Gastrocnemius medialis (tissue), 4 donors: ENCODE measurements around the gene WWOX.

ENCODE experiments used
- POLR2A ChIP-seq, 2 donors: fragments of 450-650 bp; IDR thresholded peaks; one replicate each; pipeline ENCODE4 v1.6.1; 2017; ENCODE audit warnings: antibody characterized with exemption in 2 of 2, mild to moderate bottlenecking in 2 of 2, moderate library complexity in 2 of 2
- TF ChIP-seq, protein P1 (sequence below), 5 experiments: fragments of 450-650 bp in 3 of 5; fragments of 200-600 bp in 2 of 5; sonication (generic) in 2 of 5; IDR thresholded peaks in 4 of 5; conservative IDR thresholded peaks in 1 of 5; 1 replicate in 4 of 5; 2 replicates in 1 of 5; pipeline ENCODE4 v1.5.1; 2016 to 2019; ENCODE audit warnings: antibody characterized with exemption in 5 of 5, mild to moderate bottlenecking in 3 of 5, moderate library complexity in 3 of 5

DNA sequence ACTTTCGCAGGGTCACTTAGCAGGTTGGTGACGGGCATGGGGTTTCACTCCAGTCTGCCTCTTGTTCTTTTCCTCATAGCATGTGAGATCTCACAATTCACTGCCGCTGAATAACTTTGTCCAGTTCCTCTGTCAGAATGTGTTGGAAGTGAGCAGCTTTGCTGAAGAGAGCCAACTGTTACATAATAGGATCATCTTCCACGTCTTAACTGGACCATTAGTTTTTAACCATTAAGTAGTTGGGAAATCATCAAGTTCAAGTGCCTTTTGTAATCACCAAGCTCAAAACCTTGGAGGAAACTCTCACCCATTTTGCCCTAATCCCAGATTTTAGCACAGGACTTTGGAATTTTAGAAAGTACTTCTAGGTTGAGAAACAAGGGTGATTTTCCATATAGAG lies 290.6 kb downstream of the WWOX start:
- TF ChIP-seq, protein P1, sequence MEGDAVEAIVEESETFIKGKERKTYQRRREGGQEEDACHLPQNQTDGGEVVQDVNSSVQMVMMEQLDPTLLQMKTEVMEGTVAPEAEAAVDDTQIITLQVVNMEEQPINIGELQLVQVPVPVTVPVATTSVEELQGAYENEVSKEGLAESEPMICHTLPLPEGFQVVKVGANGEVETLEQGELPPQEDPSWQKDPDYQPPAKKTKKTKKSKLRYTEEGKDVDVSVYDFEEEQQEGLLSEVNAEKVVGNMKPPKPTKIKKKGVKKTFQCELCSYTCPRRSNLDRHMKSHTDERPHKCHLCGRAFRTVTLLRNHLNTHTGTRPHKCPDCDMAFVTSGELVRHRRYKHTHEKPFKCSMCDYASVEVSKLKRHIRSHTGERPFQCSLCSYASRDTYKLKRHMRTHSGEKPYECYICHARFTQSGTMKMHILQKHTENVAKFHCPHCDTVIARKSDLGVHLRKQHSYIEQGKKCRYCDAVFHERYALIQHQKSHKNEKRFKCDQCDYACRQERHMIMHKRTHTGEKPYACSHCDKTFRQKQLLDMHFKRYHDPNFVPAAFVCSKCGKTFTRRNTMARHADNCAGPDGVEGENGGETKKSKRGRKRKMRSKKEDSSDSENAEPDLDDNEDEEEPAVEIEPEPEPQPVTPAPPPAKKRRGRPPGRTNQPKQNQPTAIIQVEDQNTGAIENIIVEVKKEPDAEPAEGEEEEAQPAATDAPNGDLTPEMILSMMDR (IDR thresholded peaks at IDR 0.05 in 4 of 5, conservative IDR thresholded peaks at IDR 0.05 in 1 of 5) = no peak
- TF ChIP-seq POLR2A (IDR thresholded peaks at IDR 0.05) = no peak
